Keratinocyte (primary cell): Measurements from ENCODE around the gene KSR2. TPM values are rescaled to one million over a fixed set of nuclear protein-coding genes. Genes with fewer than 3 reads are reported as not detected.

Source experiments
- DNase-seq: peaks from one replicate; pipeline ENCODE4 v3.0.0-alpha.2; 2011; ENCODE audit warnings: low read depth, missing footprints, low spot score
- FAIRE-seq: peaks from 2 replicates; lab custom pipeline; 2011; peaks lifted over from hg19 to GRCh38; lab: Jason Lieb, UNC
- H2AFZ ChIP-seq: 2 replicates; pipeline ENCODE4 v1.6.0; 2012; ENCODE audit warnings: low read length, control low read depth, inconsistent platforms; ENCODE audit not compliant: control insufficient read depth
- H3K27ac ChIP-seq: 2 replicates; pipeline ENCODE4 v1.5.1; 2011; ENCODE audit warnings: low read length; ENCODE audit not compliant: control insufficient read depth, insufficient read depth
- H3K27me3 ChIP-seq: 3 replicates; pipeline ENCODE4 v1.6.0; 2011; ENCODE audit warnings: low read length; ENCODE audit not compliant: control insufficient read depth, insufficient read depth; ENCODE audit errors: extremely low read depth
- H3K36me3 ChIP-seq, 2 experiments: 2 replicates in 1 of 2; 3 replicates in 1 of 2; pipeline ENCODE4 v1.5.1; 2011; ENCODE audit warnings: low read length in 2 of 2, mild to moderate bottlenecking in 1 of 2; ENCODE audit not compliant: control insufficient read depth in 2 of 2, insufficient read depth in 2 of 2; ENCODE audit errors: extremely low read depth in 1 of 2
- H3K4me1 ChIP-seq: 3 replicates; pipeline ENCODE4 v1.5.1; 2011; ENCODE audit warnings: low read length; ENCODE audit not compliant: control insufficient read depth, insufficient read depth; ENCODE audit errors: extremely low read depth
- H3K4me2 ChIP-seq: 3 replicates; pipeline ENCODE4 v1.6.0; 2011; ENCODE audit warnings: low read depth, low read length; ENCODE audit not compliant: control insufficient read depth, insufficient read depth; ENCODE audit errors: extremely low read depth
- H3K4me3 ChIP-seq, 3 experiments: fragments of 200-600 bp in 1 of 3; sonication (generic) in 1 of 3; 2 replicates in 2 of 3; 3 replicates in 1 of 3; pipeline ENCODE4 v1.5.1; 2011 to 2016; ENCODE audit warnings: low read length in 3 of 3, mild to moderate bottlenecking in 3 of 3, control low read depth in 2 of 3, inconsistent platforms in 1 of 3, low read depth in 1 of 3, mixed read lengths in 1 of 3, mixed run types in 1 of 3, moderate library complexity in 1 of 3; ENCODE audit not compliant: control insufficient read depth in 2 of 3, insufficient read depth in 2 of 3; ENCODE audit errors: extremely low read depth in 1 of 3
- H3K79me2 ChIP-seq: 2 replicates; pipeline ENCODE4 v1.6.0; 2012; ENCODE audit warnings: low read length; ENCODE audit not compliant: control insufficient read depth, insufficient read depth
- H3K9ac ChIP-seq: 3 replicates; pipeline ENCODE4 v1.6.0; 2011; ENCODE audit warnings: low read length; ENCODE audit not compliant: control insufficient read depth, insufficient read depth; ENCODE audit errors: extremely low read depth
- H3K9me1 ChIP-seq: 3 replicates; pipeline ENCODE4 v1.6.0; 2011; ENCODE audit warnings: low read length; ENCODE audit not compliant: control insufficient read depth, insufficient read depth; ENCODE audit errors: extremely low read depth
- H3K9me3 ChIP-seq: 2 replicates; pipeline ENCODE4 v1.5.1; 2012; ENCODE audit warnings: low read depth, low read length; ENCODE audit not compliant: control insufficient read depth
- H4K20me1 ChIP-seq: 3 replicates; pipeline ENCODE4 v1.6.0; 2011; ENCODE audit warnings: low read length; ENCODE audit not compliant: control insufficient read depth, insufficient read depth; ENCODE audit errors: extremely low read depth
- EZH2 ChIP-seq: IDR thresholded peaks from one replicate; pipeline ENCODE4 v1.6.1; 2012; ENCODE audit warnings: inconsistent platforms, mild to moderate bottlenecking, low read length, moderate library complexity
- dilution Hi-C: fragments of 300-500 bp; cut with MboI; formaldehyde crosslinking; loops from one replicate; pipeline ENCODE4 v1.7.0; 2020; ENCODE audit warnings: low sequenced_read_pairs; ENCODE audit not compliant: extremely low pct_ligation_motif_present
- polyA plus RNA-seq, 5 experiments: library from polyadenylated mRNA; depleted of rRNA in 3 of 5; stranded (reverse) in 3 of 5; stranded (forward) in 1 of 5; unstranded in 1 of 5; fragments of >200 nt; gene quantifications; 1 replicate in 1 of 5; 2 replicates in 3 of 5; 3 replicates in 1 of 5; pipeline versions ENCODE4 v1.2.1 to v1.2.3, GENCODE V29; 2011 to 2012; ENCODE audit warnings: missing spikeins in 2 of 5, low read depth in 1 of 5, low replicate concordance in 1 of 5
- TF ChIP-seq, protein P1 (sequence below), 3 experiments: IDR thresholded peaks in 1 of 3; conservative IDR thresholded peaks in 1 of 3; optimal IDR thresholded peaks in 1 of 3; 2 replicates in 2 of 3; 3 replicates in 1 of 3; pipeline versions ENCODE3 to v1.5.1; 2011; ENCODE audit warnings: low read length in 3 of 3, mild to moderate bottlenecking in 3 of 3, moderate library complexity in 2 of 3, control low read depth in 1 of 3, inconsistent platforms in 1 of 3; ENCODE audit not compliant: insufficient read depth in 2 of 3; ENCODE audit errors: extremely low read depth in 1 of 3

The KSR2 gene
- polyA plus RNA-seq, 1 donor (not counting 4 experiments of a cell fraction or from before 2014, with no cell fraction given): 0.01 TPM

- H3K9me3 ChIP-seq: no peaks in the 10 kb centered on the region
- no peak overlapping the region for H3K27ac ChIP-seq
- no peak overlapping the region for H3K4me2 ChIP-seq
- no peaks in the 10 kb centered on the region for H3K79me2 ChIP-seq
- TF ChIP-seq, protein P1, sequence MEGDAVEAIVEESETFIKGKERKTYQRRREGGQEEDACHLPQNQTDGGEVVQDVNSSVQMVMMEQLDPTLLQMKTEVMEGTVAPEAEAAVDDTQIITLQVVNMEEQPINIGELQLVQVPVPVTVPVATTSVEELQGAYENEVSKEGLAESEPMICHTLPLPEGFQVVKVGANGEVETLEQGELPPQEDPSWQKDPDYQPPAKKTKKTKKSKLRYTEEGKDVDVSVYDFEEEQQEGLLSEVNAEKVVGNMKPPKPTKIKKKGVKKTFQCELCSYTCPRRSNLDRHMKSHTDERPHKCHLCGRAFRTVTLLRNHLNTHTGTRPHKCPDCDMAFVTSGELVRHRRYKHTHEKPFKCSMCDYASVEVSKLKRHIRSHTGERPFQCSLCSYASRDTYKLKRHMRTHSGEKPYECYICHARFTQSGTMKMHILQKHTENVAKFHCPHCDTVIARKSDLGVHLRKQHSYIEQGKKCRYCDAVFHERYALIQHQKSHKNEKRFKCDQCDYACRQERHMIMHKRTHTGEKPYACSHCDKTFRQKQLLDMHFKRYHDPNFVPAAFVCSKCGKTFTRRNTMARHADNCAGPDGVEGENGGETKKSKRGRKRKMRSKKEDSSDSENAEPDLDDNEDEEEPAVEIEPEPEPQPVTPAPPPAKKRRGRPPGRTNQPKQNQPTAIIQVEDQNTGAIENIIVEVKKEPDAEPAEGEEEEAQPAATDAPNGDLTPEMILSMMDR (optimal IDR thresholded peaks at IDR 0.05 in 1 of 3, IDR thresholded peaks at IDR 0.05 in 1 of 3, conservative IDR thresholded peaks at IDR 0.05 in 1 of 3; ENCODE audit: extremely low read depth in 1 of 3, insufficient read depth in 2 of 3, low read length in 3 of 3): no peak
- no peak for TF ChIP-seq EZH2
- no peak overlapping the region for H3K9ac ChIP-seq
- dilution Hi-C loops: no loop called here
- no peaks in the 10 kb centered on the region for H4K20me1 ChIP-seq
- no peaks in the 10 kb centered on the region for H3K9me1 ChIP-seq
- no peak overlapping the region for H2AFZ ChIP-seq
- no peak for FAIRE-seq
- no peak for DNase-seq
- H3K4me1 ChIP-seq: peaks cover 9% of the 10 kb centered on the region
- no peaks in the 10 kb centered on the region for H3K36me3 ChIP-seq
- no peaks in the 10 kb centered on the region for H3K27me3 ChIP-seq
- H3K4me3 ChIP-seq: no peak overlapping the region
Observed at GRCh38 chr12:117980616-117981015, 11.8 kb upstream of the KSR2 start.

DNA sequence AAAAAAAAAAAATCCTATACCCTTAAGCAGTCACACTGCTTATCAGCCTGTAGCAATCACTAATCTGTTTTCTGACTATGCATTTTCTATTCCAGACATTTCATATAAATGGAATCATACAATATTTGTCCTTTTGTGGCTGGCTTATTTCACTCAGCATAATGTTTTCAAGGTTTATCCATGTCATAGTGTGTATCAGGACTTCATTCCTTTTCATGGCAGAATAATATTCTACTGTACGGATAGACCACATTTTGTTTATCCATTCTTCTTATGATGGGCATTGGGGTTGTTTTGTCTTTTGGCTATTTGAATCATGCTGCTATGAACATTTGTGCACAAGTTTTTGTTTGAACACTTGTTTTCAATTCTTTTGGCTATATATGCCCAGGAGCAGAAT lies 8.6 kb upstream of the KSR2 start:
- TF ChIP-seq, protein P1 (optimal IDR thresholded peaks at IDR 0.05 in 1 of 3, IDR thresholded peaks at IDR 0.05 in 1 of 3, conservative IDR thresholded peaks at IDR 0.05 in 1 of 3; ENCODE audit: extremely low read depth in 1 of 3, insufficient read depth in 2 of 3, low read length in 3 of 3): no peak
- no peak for TF ChIP-seq EZH2
- H3K27ac ChIP-seq: no peak overlapping the region
- dilution Hi-C loops: no loop called here
- H3K36me3 ChIP-seq: no peaks in the 10 kb centered on the region
- no peaks in the 10 kb centered on the region for H3K4me1 ChIP-seq
- H2AFZ ChIP-seq: no peak overlapping the region
- DNase-seq: no peak
- no peaks in the 10 kb centered on the region for H3K9me3 ChIP-seq
- no peak overlapping the region for H3K4me3 ChIP-seq
- no peaks in the 10 kb centered on the region for H4K20me1 ChIP-seq
- no peaks in the 10 kb centered on the region for H3K79me2 ChIP-seq
- H3K4me2 ChIP-seq: no peak overlapping the region
- no peaks in the 10 kb centered on the region for H3K27me3 ChIP-seq
- H3K9ac ChIP-seq: no peak overlapping the region
- FAIRE-seq: no peak
- no peaks in the 10 kb centered on the region for H3K9me1 ChIP-seq
